Amniotic epithelial cell (primary cell): ENCODE data around the gene TRIM71.
"Not testable (repeated sequence)": the region's sequence is repeated elsewhere in the genome, so short reads cannot be mapped to it uniquely, and the experiment has no call there.

Experiments used
- DNase-seq: peaks from one replicate; pipeline ENCODE4 v3.0.0-alpha.2; 2010; ENCODE audit warnings: low read depth

The TRIM71 gene

GRCh38 chr3:32817558-32818228, at the start of gene TRIM71:
Gene TRIM71, plus strand, starts transcription at chr3:32817997. Its CDS starts 84 bp downstream, at chr3:32818081.
- DNase-seq: no peak

- DNase-seq: no peak
Measured at GRCh38 chr3:32778389-32778788, 39.4 kb upstream of the TRIM71 start.

- DNase-seq: no peak
Measured at GRCh38 chr3:32780071-32780734, 37.6 kb upstream of the TRIM71 start.

DNA sequence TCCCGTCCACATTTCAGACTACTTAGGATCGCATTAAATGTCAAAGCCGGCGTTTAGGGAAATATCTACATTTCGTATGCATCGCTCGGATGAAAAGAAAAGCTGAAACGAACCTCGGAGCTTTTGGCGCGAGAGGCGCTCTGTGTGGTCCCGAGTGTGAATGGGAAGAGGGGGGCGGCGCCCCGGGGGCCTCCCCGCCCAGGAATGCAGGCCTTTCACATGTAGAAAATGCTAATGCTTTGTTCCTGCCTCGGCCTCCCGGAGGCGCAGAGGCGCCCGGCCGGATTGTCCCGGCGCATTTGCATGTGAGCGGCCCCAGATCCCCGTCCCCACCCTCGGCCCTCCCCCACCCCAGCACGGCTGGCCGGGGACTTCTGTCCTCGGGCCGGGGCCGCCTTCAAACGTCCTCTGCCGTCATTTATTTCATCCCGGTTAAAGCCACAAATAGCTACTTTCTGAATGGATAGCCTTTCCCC, 37.0 kb upstream of the TRIM71 start:
- peak; percentile 14 for DNase-seq

- DNase-seq: peak; percentile 54
Measured at GRCh38 chr3:32781211-32781968, 36.4 kb upstream of the TRIM71 start.

DNA sequence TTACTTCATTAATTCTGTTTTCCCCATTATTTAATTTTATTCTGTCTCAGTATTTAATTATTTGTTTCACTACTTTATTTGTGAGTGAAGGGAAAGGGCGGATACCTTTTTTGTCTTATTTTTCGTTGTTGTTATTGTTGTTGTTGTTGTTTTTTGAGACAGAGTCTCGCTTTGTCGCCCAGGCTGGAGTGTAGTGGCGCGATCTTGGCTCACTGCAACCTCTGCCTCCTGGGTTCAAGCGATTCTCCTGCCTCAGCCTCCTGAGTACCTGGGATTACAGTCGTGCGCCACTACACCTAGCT, 35.9 kb upstream of the TRIM71 start:
- DNase-seq: not testable (repeated sequence)

- no peak for DNase-seq
Measured at GRCh38 chr3:32782407-32782806, 35.4 kb upstream of the TRIM71 start.

- no peak for DNase-seq
Measured at GRCh38 chr3:32791833-32792232, 26.0 kb upstream of the TRIM71 start.

GRCh38 chr3:32794487-32795308, 23.1 kb upstream of the TRIM71 start:
- peak; percentile 40 for DNase-seq

GRCh38 chr3:32796384-32796950, 21.3 kb upstream of the TRIM71 start:
- DNase-seq: not testable (repeated sequence)

DNA sequence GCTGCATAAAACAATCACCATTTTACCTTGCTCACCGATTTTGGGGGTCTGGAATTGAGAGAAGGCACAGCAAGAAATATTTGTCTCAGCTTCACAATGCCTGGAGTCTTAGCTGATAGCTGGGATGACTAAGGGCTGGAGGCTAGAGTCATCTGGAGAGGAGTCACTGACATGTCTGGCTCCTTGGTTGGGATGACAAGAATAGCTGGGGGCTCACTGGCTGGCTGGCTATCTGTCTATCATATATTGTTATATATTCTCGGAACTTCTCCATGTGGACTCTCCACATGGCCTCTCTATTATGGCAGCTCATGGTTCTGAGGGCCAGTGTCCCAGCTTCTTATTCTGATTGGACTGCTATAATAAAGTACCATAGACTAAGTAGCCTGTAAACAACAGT, 20.0 kb upstream of the TRIM71 start:
- no peak for DNase-seq

GRCh38 chr3:32801440-32801839, 16.4 kb upstream of the TRIM71 start:
- DNase-seq: not testable (repeated sequence)

GRCh38 chr3:32813180-32813579, 4.6 kb upstream of the TRIM71 start:
- peak; percentile 13 for DNase-seq

- no peak for DNase-seq
Measured at GRCh38 chr3:32814361-32814760, 3.4 kb upstream of the TRIM71 start.

- DNase-seq: no peak
Measured at GRCh38 chr3:32815841-32816438, 1.9 kb upstream of the TRIM71 start.

GRCh38 chr3:32816439-32817256, 1.1 kb upstream of the TRIM71 start:
- peak; percentile 3 for DNase-seq

GRCh38 chr3:32817257-32817557, 590 bp upstream of the TRIM71 start:
- DNase-seq: no peak

DNA sequence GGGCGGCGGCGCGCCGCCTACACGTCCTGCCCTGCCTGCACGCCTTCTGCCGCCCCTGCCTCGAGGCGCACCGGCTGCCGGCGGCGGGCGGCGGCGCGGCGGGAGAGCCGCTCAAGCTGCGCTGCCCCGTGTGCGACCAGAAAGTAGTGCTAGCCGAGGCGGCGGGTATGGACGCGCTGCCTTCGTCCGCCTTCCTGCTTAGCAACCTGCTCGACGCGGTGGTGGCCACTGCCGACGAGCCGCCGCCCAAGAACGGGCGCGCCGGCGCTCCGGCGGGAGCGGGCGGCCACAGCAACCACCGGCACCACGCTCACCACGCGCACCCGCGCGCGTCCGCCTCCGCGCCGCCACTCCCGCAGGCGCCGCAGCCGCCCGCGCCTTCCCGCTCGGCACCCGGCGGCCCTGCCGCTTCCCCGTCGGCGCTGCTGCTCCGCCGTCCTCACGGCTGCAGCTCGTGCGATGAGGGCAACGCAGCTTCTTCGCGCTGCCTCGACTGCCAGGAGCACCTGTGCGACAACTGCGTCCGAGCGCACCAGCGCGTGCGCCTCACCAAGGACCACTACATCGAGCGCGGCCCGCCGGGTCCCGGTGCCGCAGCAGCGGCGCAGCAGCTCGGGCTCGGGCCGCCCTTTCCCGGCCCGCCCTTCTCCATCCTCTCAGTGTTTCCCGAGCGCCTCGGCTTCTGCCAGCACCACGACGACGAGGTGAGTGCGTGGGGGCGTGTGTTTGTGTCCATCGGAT, 602 bp downstream of the TRIM71 start:
- no peak for DNase-seq

DNA sequence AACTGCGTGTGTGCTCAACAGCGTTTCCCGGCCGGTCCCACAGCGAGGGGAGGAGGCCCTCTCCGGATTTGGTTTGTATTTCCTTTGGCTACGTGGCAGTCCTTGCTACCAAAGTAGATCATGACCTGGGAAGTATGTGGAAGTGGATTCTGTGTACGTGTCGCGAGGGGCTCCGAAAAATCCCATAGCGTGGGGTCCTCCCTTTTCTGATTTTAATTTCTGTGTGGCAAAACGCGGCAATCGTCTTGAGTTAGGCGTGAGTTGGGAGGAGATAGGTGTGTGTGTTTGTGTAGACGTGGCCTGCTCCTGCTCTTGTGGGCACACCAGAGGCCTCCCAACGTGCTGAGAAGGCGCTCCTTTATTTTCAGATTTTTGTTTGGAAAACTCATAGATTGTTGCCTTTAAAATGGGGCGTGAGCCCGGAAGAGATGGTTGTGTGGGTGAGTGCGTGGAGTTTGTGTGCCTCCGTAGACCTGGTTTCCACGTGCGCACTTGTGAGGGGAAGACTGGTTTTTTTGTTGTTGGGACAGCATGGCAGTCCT, 1.2 kb downstream of the TRIM71 start:
- no peak for DNase-seq
